ENCODE results near the gene DYTN.

- TF ChIP-seq CTCF (IDR thresholded peaks at IDR 0.05) (no peak), POLR2A (IDR thresholded peaks at IDR 0.05) (no peak)
These were observed 77.0 kb downstream of the DYTN start for GRCh38 chr2:206641226-206641625.

Measured in lower leg skin (tissue), 3 donors.